PC-3 (cell line): ENCODE data around the gene SPOPL. TPM values are rescaled to one million over a fixed set of nuclear protein-coding genes. Genes with fewer than 3 reads are reported as not detected.
A peak's percentile ranks its signal among the peaks of the same experiment; 100 is the strongest.

Experiments
- ATAC-seq: fragments of 200-7000 bp; cut with Tn5 transposase; 2 replicates; pipeline ENCODE4 v1.9.1; 2020; ENCODE audit warnings: mild to moderate bottlenecking, moderate library complexity
- BruUV-seq: library from RNA; stranded (reverse); fragments of 400-500 nt; replicated peaks from 2 replicates; lab custom pipeline; 2021; lab: Mats Ljungman, UMichigan
- CTCF ChIA-PET: fragments of 300-600 bp; sonication (Branson Sonifier 250); formaldehyde crosslinking; loops from one replicate; lab custom pipeline; 2022; ENCODE audit warnings: antibody characterized with exemption; lab: Charles Lee
- POLR2A ChIA-PET: fragments of 300-600 bp; sonication (Branson Sonifier 250); formaldehyde crosslinking; loops from one replicate; lab custom pipeline; 2022; ENCODE audit warnings: antibody characterized with exemption; ENCODE audit not compliant: unreplicated experiment; lab: Charles Lee
- DNase-seq: peaks from one replicate; pipeline ENCODE4 v3.0.0-alpha.2; 2015
- H2AFZ ChIP-seq: fragments of 300-600 bp; sonication (generic); 2 replicates; pipeline ENCODE4 v1.6.0; 2016; ENCODE audit warnings: antibody characterized with exemption, low read length
- H3F3A ChIP-seq: fragments of 300-600 bp; sonication (generic); one replicate; pipeline ENCODE4 v1.6.0; 2017; ENCODE audit warnings: antibody characterized with exemption, low read length, control low read depth, mild to moderate bottlenecking; ENCODE audit not compliant: unreplicated experiment
- H3K27ac ChIP-seq: fragments of 300-600 bp; sonication (generic); 2 replicates; pipeline ENCODE4 v1.5.1; 2016; ENCODE audit warnings: mild to moderate bottlenecking, low read length
- H3K27me3 ChIP-seq: fragments of 300-600 bp; sonication (generic); 2 replicates; pipeline ENCODE4 v1.6.1; 2016; ENCODE audit warnings: low read length, mixed read lengths
- H3K36me3 ChIP-seq: fragments of 300-600 bp; sonication (generic); 2 replicates; pipeline ENCODE4 v1.6.1; 2016; ENCODE audit warnings: low read depth, mixed run types, low read length, mixed read lengths
- H3K4me1 ChIP-seq: fragments of 300-600 bp; sonication (generic); 2 replicates; pipeline ENCODE4 v1.5.1; 2016; ENCODE audit warnings: low read length; ENCODE audit not compliant: insufficient read depth
- H3K4me2 ChIP-seq: fragments of 300-600 bp; sonication (generic); 2 replicates; pipeline ENCODE4 v1.6.0; 2016; ENCODE audit warnings: low read length
- H3K4me3 ChIP-seq: fragments of 300-600 bp; sonication (generic); 2 replicates; pipeline ENCODE4 v1.5.1; 2016; ENCODE audit warnings: mild to moderate bottlenecking, low read length, mixed read lengths
- H3K79me2 ChIP-seq: fragments of 300-600 bp; sonication (generic); 2 replicates; pipeline ENCODE4 v1.6.1; 2017; ENCODE audit warnings: low read length, mixed read lengths
- H3K9ac ChIP-seq: fragments of 300-600 bp; sonication (generic); 2 replicates; pipeline ENCODE4 v1.6.0; 2016; ENCODE audit warnings: mild to moderate bottlenecking, low read length
- H3K9me2 ChIP-seq: fragments of 300-600 bp; sonication (generic); replicated peaks from 2 replicates; pipeline ENCODE4 v1.6.1; 2016; ENCODE audit warnings: mixed run types, low read length, mixed read lengths
- H3K9me3 ChIP-seq: fragments of 300-600 bp; sonication (generic); 2 replicates; pipeline ENCODE4 v1.6.1; 2016; ENCODE audit warnings: low read length, mixed read lengths
- H4K20me1 ChIP-seq: fragments of 300-600 bp; sonication (generic); 2 replicates; pipeline ENCODE4 v1.6.1; 2016; ENCODE audit warnings: low read length, mixed read lengths
- CTCF ChIP-seq: fragments of 300-600 bp; sonication (generic); conservative IDR thresholded peaks from 2 replicates; pipeline ENCODE4 v1.5.1; 2017; ENCODE audit warnings: antibody characterized with exemption, low read depth, mild to moderate bottlenecking, low read length
- EZH2 ChIP-seq: fragments of 300-600 bp; sonication (generic); IDR thresholded peaks from one replicate; pipeline ENCODE4 v1.6.1; 2017; ENCODE audit warnings: antibody characterized with exemption, mild to moderate bottlenecking, low read length; ENCODE audit not compliant: unreplicated experiment
- EZH2phosphoT487 ChIP-seq: fragments of 300-600 bp; sonication (generic); IDR thresholded peaks from 2 replicates; pipeline ENCODE4 v1.6.1; 2018; ENCODE audit warnings: mild to moderate bottlenecking, antibody characterized with exemption, low read length, borderline replicate concordance
- intact Hi-C: fragments of 100-400 bp; cut with micrococcal nuclease; formaldehyde crosslinking; loops from 2 replicates; pipeline ENCODE4 v1.9.0; 2023
- total RNA-seq: library from RNA; depleted of rRNA; stranded (reverse); fragments of >200 nt; gene quantifications from 2 replicates; pipeline ENCODE4 v1.2.3, GENCODE V29; 2014

The SPOPL gene
- total RNA-seq, 1 experiment from 2014 or later: 10.2 TPM

DNA sequence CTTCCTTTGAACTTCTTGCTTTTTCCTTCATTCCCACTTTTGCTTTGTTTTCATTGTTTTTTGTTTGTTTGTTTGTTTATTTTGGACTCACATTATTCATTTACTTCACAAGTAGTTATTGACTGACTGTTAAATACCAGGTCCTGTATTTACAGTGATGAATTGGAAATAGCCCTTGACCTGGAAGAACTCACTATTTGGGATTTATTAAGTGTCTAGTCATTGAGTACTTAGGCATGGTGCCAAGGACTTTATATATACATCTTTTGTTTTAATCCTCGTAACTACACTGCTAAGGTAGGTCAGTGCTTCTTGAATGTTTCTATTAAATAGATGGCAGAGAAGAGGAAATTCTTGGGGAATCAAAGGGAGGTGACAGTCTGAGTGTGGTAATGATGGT lies 11.1 kb downstream of the SPOPL start:
- Histone ChIP-seq H3K9me3 (no peaks in the 10 kb centered on the region), H3K27me3 (no peaks in the 10 kb centered on the region), H4K20me1 (peaks cover 7% of the 10 kb centered on the region; the same call in 1 of the 2 replicates), H3K4me3 (no peak overlapping the region), H3K79me2 (peaks cover 91% of the 10 kb centered on the region), H2AFZ (no peak overlapping the region), H3K36me3 (no peaks in the 10 kb centered on the region), H3K4me1 (peaks cover 22% of the 10 kb centered on the region), H3K4me2 (no peak overlapping the region), H3K27ac (peak overlapping the region; percentile 42), H3K9me2 (no peaks in the 10 kb centered on the region), H3K9ac (no peak overlapping the region), H3F3A (no peaks in the 10 kb centered on the region)
- DNase-seq (peak; percentile 80), ATAC-seq (peak; percentile 89)
- TF ChIP-seq EZH2 (no peak), CTCF (no peak), EZH2phosphoT487 (no peak)
- intact Hi-C loops: loop anchor here (10.0 kb wide), 1 partner anchor 568 kb away; no protein-coding TSS in a partner anchor
- CTCF ChIA-PET: no interaction called here
- POLR2A ChIA-PET: no interaction called here
- BruUV-seq: no TSS peak

DNA sequence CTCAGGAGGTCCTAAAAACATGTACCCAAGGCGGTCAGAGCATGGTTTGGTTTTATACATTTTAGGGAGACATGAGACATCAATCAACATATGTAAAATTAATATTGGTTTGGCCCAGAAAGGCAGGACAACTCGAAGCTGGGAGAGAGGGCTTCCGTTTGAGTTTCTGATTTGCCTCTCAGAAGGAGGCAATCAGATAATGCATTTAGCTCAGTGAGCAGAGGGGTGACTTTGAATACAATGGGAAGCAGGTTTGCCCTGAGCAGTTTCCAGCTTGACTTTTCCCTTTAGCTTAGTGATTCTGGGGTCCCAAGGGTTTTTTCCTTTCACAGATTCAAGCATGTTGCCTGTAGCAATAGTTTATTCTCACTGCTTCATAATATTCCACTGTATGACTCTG lies 12.6 kb downstream of the SPOPL start:
- Histone ChIP-seq H3K79me2 (peaks cover 84% of the 10 kb centered on the region), H3K4me3 (no peak overlapping the region), H3K27me3 (no peaks in the 10 kb centered on the region), H3K9me2 (no peaks in the 10 kb centered on the region), H3K9ac (no peak overlapping the region), H4K20me1 (peaks cover 7% of the 10 kb centered on the region; the same call in 1 of the 2 replicates), H3K36me3 (no peaks in the 10 kb centered on the region), H2AFZ (no peak overlapping the region), H3K4me1 (peaks cover 18% of the 10 kb centered on the region), H3F3A (no peaks in the 10 kb centered on the region), H3K9me3 (no peaks in the 10 kb centered on the region), H3K4me2 (no peak overlapping the region), H3K27ac (no peak overlapping the region)
- DNase-seq: no peak
- ChIA-PET CTCF (no interaction called here), POLR2A (no interaction called here)
- no TSS peak for BruUV-seq
- intact Hi-C loops: loop anchor here (10.0 kb wide), 1 partner anchor 569 kb away; no protein-coding TSS in a partner anchor
- TF ChIP-seq EZH2phosphoT487 (no peak), EZH2 (no peak), CTCF (no peak)
- ATAC-seq: no peak

DNA sequence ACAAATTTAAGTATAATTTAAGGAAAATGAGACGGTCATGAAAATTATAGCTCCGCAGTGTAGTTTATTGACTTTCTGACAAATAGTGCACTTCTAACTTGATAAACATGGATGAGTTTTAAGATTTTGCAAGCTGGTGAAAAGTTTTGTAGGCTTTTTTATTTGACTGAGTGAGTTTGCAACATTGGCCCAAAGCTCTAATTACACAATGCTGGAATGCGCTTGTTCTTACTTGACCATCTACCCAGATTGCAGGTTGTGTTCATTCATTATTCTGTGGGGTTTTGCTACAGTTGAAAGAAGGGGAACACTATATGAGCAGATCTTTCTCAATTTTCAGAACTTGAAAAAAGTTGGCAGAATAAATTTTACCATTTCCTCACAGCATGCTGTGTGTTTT lies 13.5 kb downstream of the SPOPL start:
- intact Hi-C loops: loop anchor here (10.0 kb wide), 1 partner anchor 570 kb away; no protein-coding TSS in a partner anchor
- ATAC-seq (no peak), DNase-seq (no peak)
- Histone ChIP-seq H3K4me2 (no peak overlapping the region), H3K36me3 (no peaks in the 10 kb centered on the region), H3K9me2 (no peaks in the 10 kb centered on the region), H3K27me3 (no peaks in the 10 kb centered on the region), H4K20me1 (peaks cover 7% of the 10 kb centered on the region; the same call in 1 of the 2 replicates), H3K4me1 (peaks cover 18% of the 10 kb centered on the region), H3K27ac (no peak overlapping the region), H2AFZ (no peak overlapping the region), H3K79me2 (peaks cover 79% of the 10 kb centered on the region), H3K4me3 (no peak overlapping the region), H3K9ac (no peak overlapping the region), H3K9me3 (no peaks in the 10 kb centered on the region), H3F3A (no peaks in the 10 kb centered on the region)
- TF ChIP-seq EZH2 (no peak), CTCF (no peak), EZH2phosphoT487 (no peak)
- BruUV-seq: no TSS peak
- CTCF ChIA-PET: no interaction called here
- POLR2A ChIA-PET: interaction anchor here (0.6 kb wide), 1 partner anchor 239 kb away, joined by 4 read pairs; no protein-coding TSS in a partner anchor
